Endometrial microvascular endothelial cells (primary cell): Measurements from ENCODE around the gene ALOX15B. TPM values are rescaled to one million over a fixed set of nuclear protein-coding genes. Genes with fewer than 3 reads are reported as not detected.
"Not testable (repeated sequence)": the region's sequence is repeated elsewhere in the genome, so short reads cannot be mapped to it uniquely, and the experiment has no call there.

Source experiments
- in situ Hi-C: cut with HindIII; loops from 2 replicates; pipeline ENCODE4 v1.10.0; 2017; ENCODE audit warnings: low sequenced_read_pairs, low pct_unique_long_range_greater_than_20kb; ENCODE audit errors: inconsistent ontology term
- total RNA-seq: library from RNA; depleted of rRNA; stranded (reverse); fragments of >200 nt; gene quantifications from one replicate; pipeline ENCODE4 v1.2.3, GENCODE V29; 2015; ENCODE audit errors: inconsistent ontology term

ALOX15B gene
- total RNA-seq, 1 donor from 2014 or later, result not detected

GRCh38 chr17:8056232-8056975 lies 17.5 kb downstream of the ALOX15B start:
- in situ Hi-C loops, result loop anchor here (10.0 kb wide), 1 partner anchor 58 kb away; the partner anchor contains the start of gene ALOXE3

GRCh38 chr17:8056976-8057625 lies 18.2 kb downstream of the ALOX15B start:
- in situ Hi-C loops, result loop anchor here (10.0 kb wide), 1 partner anchor 58 kb away; the partner anchor contains the start of gene ALOXE3

- in situ Hi-C loops, result loop anchor here (10.0 kb wide), 1 partner anchor 57 kb away; the partner anchor contains the start of gene ALOXE3
Measured at GRCh38 chr17:8057691-8058114, 18.8 kb downstream of the ALOX15B start.

GRCh38 chr17:8059131-8059530 lies 20.3 kb downstream of the ALOX15B start:
- in situ Hi-C loops, result loop anchor here (10.0 kb wide), 1 partner anchor 56 kb away; the partner anchor contains the start of gene ALOXE3

- in situ Hi-C loops, result no loop called here
Measured at GRCh38 chr17:8060274-8060673, 21.4 kb downstream of the ALOX15B start.

GRCh38 chr17:8061851-8062250 lies 23.0 kb downstream of the ALOX15B start:
- in situ Hi-C loops, result not testable (repeated sequence)

GRCh38 chr17:8062435-8062806 lies 23.6 kb downstream of the ALOX15B start:
- in situ Hi-C loops, result no loop called here

- in situ Hi-C loops, result no loop called here
Measured at GRCh38 chr17:8062807-8063483, 24.1 kb downstream of the ALOX15B start.

GRCh38 chr17:8063761-8064534 lies 25.1 kb downstream of the ALOX15B start:
- in situ Hi-C loops, result no loop called here

GRCh38 chr17:8064561-8065019 lies 25.7 kb downstream of the ALOX15B start:
- in situ Hi-C loops, result no loop called here

GRCh38 chr17:8066841-8067775 lies 28.2 kb downstream of the ALOX15B start:
- in situ Hi-C loops, result no loop called here

GRCh38 chr17:8067806-8068205 lies 28.9 kb downstream of the ALOX15B start:
- in situ Hi-C loops, result no loop called here

GRCh38 chr17:8068736-8069586 lies 30.1 kb downstream of the ALOX15B start:
- in situ Hi-C loops, result no loop called here

GRCh38 chr17:8069587-8069860 lies 30.7 kb downstream of the ALOX15B start:
- in situ Hi-C loops, result no loop called here

GRCh38 chr17:8071496-8071895 lies 32.6 kb downstream of the ALOX15B start:
- in situ Hi-C loops, result no loop called here

- in situ Hi-C loops, result no loop called here
Measured at GRCh38 chr17:8072341-8072728, 33.5 kb downstream of the ALOX15B start.

- in situ Hi-C loops, result no loop called here
Measured at GRCh38 chr17:8072729-8073461, 34.0 kb downstream of the ALOX15B start.
